ENCODE measurements around the gene MTURN.
A peak's percentile ranks its signal among the peaks of the same experiment; 100 is the strongest.

MTURN gene

GRCh38 chr7:30139836-30140384 lies 5.1 kb downstream of the MTURN start:
- H3K4me2 ChIP-seq (ENCODE audit: low read length): no peak overlapping the region
- peaks cover 22% of the 10 kb centered on the region for H3K79me2 ChIP-seq
- no peak overlapping the region for H3K4me3 ChIP-seq (ENCODE audit: low read depth, low read length)
- peaks cover 22% of the 10 kb centered on the region for H3K4me1 ChIP-seq
- no peaks in the 10 kb centered on the region for H3K27me3 ChIP-seq (ENCODE audit: control insufficient read depth, insufficient read depth, low read length)
- H3K9ac ChIP-seq: no peak overlapping the region
- H3K36me3 ChIP-seq (ENCODE audit: control insufficient read depth, insufficient read depth, low read length): no peaks in the 10 kb centered on the region
- no peak overlapping the region for H3K27ac ChIP-seq
- no peak overlapping the region for H2AFZ ChIP-seq
- TF ChIP-seq CTCF (IDR thresholded peaks at IDR 0.05): no peak
- H3K9me3 ChIP-seq (ENCODE audit: control insufficient read depth, low read length): no peaks in the 10 kb centered on the region

- Histone ChIP-seq H3K9ac (no peak overlapping the region), H3K27ac (no peak overlapping the region)
Measured at GRCh38 chr7:30140456-30140855, 5.7 kb downstream of the MTURN start.

GRCh38 chr7:30142710-30143109 lies 7.9 kb downstream of the MTURN start:
- Histone ChIP-seq H3K9ac (no peak overlapping the region), H3K9me3 (ENCODE audit: control insufficient read depth, low read length) (no peaks in the 10 kb centered on the region), H3K4me1 (peaks cover 19% of the 10 kb centered on the region), H3K4me3 (ENCODE audit: low read depth, low read length) (no peak overlapping the region), H3K79me2 (peaks cover 44% of the 10 kb centered on the region), H3K36me3 (ENCODE audit: control insufficient read depth, insufficient read depth, low read length) (no peaks in the 10 kb centered on the region), H3K27ac (peak overlapping the region; percentile 27), H2AFZ (peak overlapping the region; percentile 46), H3K4me2 (ENCODE audit: low read length) (no peak overlapping the region), H3K27me3 (ENCODE audit: control insufficient read depth, insufficient read depth, low read length) (no peaks in the 10 kb centered on the region)
- TF ChIP-seq CTCF (IDR thresholded peaks at IDR 0.05): no peak

More at GRCh38 chr7:30140456-30140855, 5.7 kb downstream of the MTURN start:
- Histone ChIP-seq H3K4me3 (ENCODE audit: low read depth, low read length) (no peak overlapping the region), H3K9me3 (ENCODE audit: control insufficient read depth, low read length) (no peaks in the 10 kb centered on the region), H3K27me3 (ENCODE audit: control insufficient read depth, insufficient read depth, low read length) (no peaks in the 10 kb centered on the region), H3K4me2 (ENCODE audit: low read length) (no peak overlapping the region), H3K4me1 (peaks cover 22% of the 10 kb centered on the region), H2AFZ (no peak overlapping the region), H3K79me2 (peaks cover 28% of the 10 kb centered on the region), H3K36me3 (ENCODE audit: control insufficient read depth, insufficient read depth, low read length) (no peaks in the 10 kb centered on the region)
- no peak for TF ChIP-seq CTCF (IDR thresholded peaks at IDR 0.05)

- no peak for TF ChIP-seq CTCF (IDR thresholded peaks at IDR 0.05)
- no peak overlapping the region for H3K4me2 ChIP-seq (ENCODE audit: low read length)
- H3K4me1 ChIP-seq: peaks cover 19% of the 10 kb centered on the region
- no peaks in the 10 kb centered on the region for H3K27me3 ChIP-seq (ENCODE audit: control insufficient read depth, insufficient read depth, low read length)
- no peaks in the 10 kb centered on the region for H3K9me3 ChIP-seq (ENCODE audit: control insufficient read depth, low read length)
- no peak overlapping the region for H3K4me3 ChIP-seq (ENCODE audit: low read depth, low read length)
- no peak overlapping the region for H3K27ac ChIP-seq
- H3K9ac ChIP-seq: no peak overlapping the region
- H3K79me2 ChIP-seq: peaks cover 46% of the 10 kb centered on the region
- H3K36me3 ChIP-seq (ENCODE audit: control insufficient read depth, insufficient read depth, low read length): no peaks in the 10 kb centered on the region
- no peak overlapping the region for H2AFZ ChIP-seq
Measured at GRCh38 chr7:30143748-30144251, 9.0 kb downstream of the MTURN start.
